Measurements from ENCODE around the gene MDGA2.

GRCh38 chr14:47539031-47539461 lies 136.4 kb downstream of the MDGA2 start:
- TF ChIP-seq, protein P1, sequence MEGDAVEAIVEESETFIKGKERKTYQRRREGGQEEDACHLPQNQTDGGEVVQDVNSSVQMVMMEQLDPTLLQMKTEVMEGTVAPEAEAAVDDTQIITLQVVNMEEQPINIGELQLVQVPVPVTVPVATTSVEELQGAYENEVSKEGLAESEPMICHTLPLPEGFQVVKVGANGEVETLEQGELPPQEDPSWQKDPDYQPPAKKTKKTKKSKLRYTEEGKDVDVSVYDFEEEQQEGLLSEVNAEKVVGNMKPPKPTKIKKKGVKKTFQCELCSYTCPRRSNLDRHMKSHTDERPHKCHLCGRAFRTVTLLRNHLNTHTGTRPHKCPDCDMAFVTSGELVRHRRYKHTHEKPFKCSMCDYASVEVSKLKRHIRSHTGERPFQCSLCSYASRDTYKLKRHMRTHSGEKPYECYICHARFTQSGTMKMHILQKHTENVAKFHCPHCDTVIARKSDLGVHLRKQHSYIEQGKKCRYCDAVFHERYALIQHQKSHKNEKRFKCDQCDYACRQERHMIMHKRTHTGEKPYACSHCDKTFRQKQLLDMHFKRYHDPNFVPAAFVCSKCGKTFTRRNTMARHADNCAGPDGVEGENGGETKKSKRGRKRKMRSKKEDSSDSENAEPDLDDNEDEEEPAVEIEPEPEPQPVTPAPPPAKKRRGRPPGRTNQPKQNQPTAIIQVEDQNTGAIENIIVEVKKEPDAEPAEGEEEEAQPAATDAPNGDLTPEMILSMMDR (conservative IDR thresholded peaks at IDR 0.05 in 1 of 2, IDR thresholded peaks at IDR 0.05 in 1 of 2; ENCODE audit: low read depth in 1 of 2, low read length in 2 of 2), result no peak
- TF ChIP-seq EZH2 (IDR thresholded peaks at IDR 0.05; ENCODE audit: low read length, missing control alignments), result no peak
